OCI-LY1 (cell line): Measurements from ENCODE around the gene MYO1A.

Experiments
- CTCF ChIP-seq: fragments of 200-600 bp; sonication (generic), shearing (Covaris generic); IDR thresholded peaks from 2 replicates; pipeline ENCODE4 v1.5.1; 2017; ENCODE audit warnings: mild to moderate bottlenecking, antibody characterized with exemption, low read length, moderate library complexity, mixed read lengths
- EZH2 ChIP-seq: fragments of 200-600 bp; sonication (generic), shearing (Covaris generic); IDR thresholded peaks from 2 replicates; pipeline ENCODE4 v1.8.0; 2017; ENCODE audit warnings: borderline replicate concordance, mixed run types, mild to moderate bottlenecking, antibody characterized with exemption, low read length, moderate library complexity, mixed read lengths

GRCh38 chr12:56995930-56996496 lies 53.9 kb downstream of the MYO1A start:
- TF ChIP-seq CTCF (no peak), EZH2 (no peak)
